CD4-positive, alpha-beta T cell treated with Interleukin-10 for 1 hour (primary cell): ENCODE data around the gene SYPL2.
"Not testable (repeated sequence)": the region's sequence is repeated elsewhere in the genome, so short reads cannot be mapped to it uniquely, and the experiment has no call there.

Experiments used
- DNase-seq: peaks from one replicate; pipeline ENCODE4 v3.0.0-alpha.2; 2020

Gene SYPL2

GRCh38 chr1:109472779-109473178 lies 6.4 kb downstream of the SYPL2 start:
- no peak for DNase-seq

- not testable (repeated sequence) for DNase-seq
Observed at GRCh38 chr1:109473284-109474057, 7.1 kb downstream of the SYPL2 start.

GRCh38 chr1:109474697-109475096 lies 8.4 kb downstream of the SYPL2 start:
- no peak for DNase-seq

GRCh38 chr1:109475261-109475660 lies 8.9 kb downstream of the SYPL2 start:
- no peak for DNase-seq

- DNase-seq: no peak
Observed at GRCh38 chr1:109476825-109477224, 10.5 kb downstream of the SYPL2 start.

GRCh38 chr1:109477821-109478220 lies 11.5 kb downstream of the SYPL2 start:
- no peak for DNase-seq

GRCh38 chr1:109478806-109479205 lies 12.5 kb downstream of the SYPL2 start:
- peak; percentile 44 for DNase-seq

GRCh38 chr1:109479311-109479710 lies 13.0 kb downstream of the SYPL2 start:
- DNase-seq: no peak

- DNase-seq: no peak
Observed at GRCh38 chr1:109479901-109480300, 13.6 kb downstream of the SYPL2 start.

GRCh38 chr1:109481646-109482045 lies 15.3 kb downstream of the SYPL2 start:
- no peak for DNase-seq

GRCh38 chr1:109482242-109482641 lies 15.9 kb downstream of the SYPL2 start:
- DNase-seq: no peak

- DNase-seq: peak; percentile 58
Observed at GRCh38 chr1:109482791-109483671, 16.7 kb downstream of the SYPL2 start.

GRCh38 chr1:109483672-109484518 lies 17.5 kb downstream of the SYPL2 start, which contains the start of gene ATXN7L2:
TSS of gene ATXN7L2 (plus strand) at chr1:109483905. CDS start at chr1:109483954, 49 bp downstream.
- peak; percentile 96 for DNase-seq

- no peak for DNase-seq
Observed at GRCh38 chr1:109484519-109484975, 18.2 kb downstream of the SYPL2 start.

GRCh38 chr1:109485001-109485400 lies 18.7 kb downstream of the SYPL2 start:
- DNase-seq: no peak

GRCh38 chr1:109487261-109487660 lies 20.9 kb downstream of the SYPL2 start:
- DNase-seq: no peak

GRCh38 chr1:109488201-109488600 lies 21.9 kb downstream of the SYPL2 start:
- DNase-seq: no peak

- DNase-seq: no peak
Observed at GRCh38 chr1:109488696-109489095, 22.4 kb downstream of the SYPL2 start.

GRCh38 chr1:109490029-109490933 lies 23.9 kb downstream of the SYPL2 start:
- peak; percentile 81 for DNase-seq

GRCh38 chr1:109490934-109491302 lies 24.6 kb downstream of the SYPL2 start:
- no peak for DNase-seq

- DNase-seq: no peak
Observed at GRCh38 chr1:109491372-109491771, 25.0 kb downstream of the SYPL2 start.

GRCh38 chr1:109492779-109493178 lies 26.4 kb downstream of the SYPL2 start:
- DNase-seq: no peak
